Tibial nerve (tissue), 4 donors: ENCODE data around the gene FFAR1.

Experiments
- CTCF ChIP-seq, 5 experiments: fragments of 200-600 bp in 3 of 5; fragments of 450-650 bp in 2 of 5; sonication (generic) in 3 of 5; IDR thresholded peaks; one replicate each; pipeline ENCODE4 v1.5.1; 2016 to 2019; ENCODE audit warnings: antibody characterized with exemption in 5 of 5, mild to moderate bottlenecking in 3 of 5, moderate library complexity in 2 of 5
- EP300 ChIP-seq, 2 donors: sonication (generic); formaldehyde crosslinking; IDR thresholded peaks; one replicate each; pipeline ENCODE4 v1.6.1; 2017; ENCODE audit warnings: antibody characterized with exemption in 2 of 2, mild to moderate bottlenecking in 1 of 2

GRCh38 chr19:35362261-35363000, 14.7 kb downstream of the FFAR1 start:
- no peak for TF ChIP-seq CTCF (IDR thresholded peaks at IDR 0.05)
- no peak for TF ChIP-seq EP300 (IDR thresholded peaks at IDR 0.05)
